Spleen (tissue), 7 donors: ENCODE results near the gene CRMP1.

Source experiments
- POLR2A ChIP-seq, 3 donors: fragments of 450-650 bp; IDR thresholded peaks; one replicate each; pipeline ENCODE4 v1.5.1; 2017; ENCODE audit warnings: antibody characterized with exemption in 3 of 3, mild to moderate bottlenecking in 1 of 3
- TF ChIP-seq, protein P1 (sequence below), 11 experiments: fragments of 200-600 bp in 7 of 11; fragments of 450-650 bp in 4 of 11; sonication (generic) in 4 of 11; IDR thresholded peaks in 8 of 11; conservative IDR thresholded peaks in 3 of 11; 1 replicate in 7 of 11; 2 replicates in 4 of 11; pipeline versions ENCODE4 v1.4.0 to v1.8.0; 2016 to 2021; ENCODE audit warnings: antibody characterized with exemption in 11 of 11, inconsistent platforms in 4 of 11, mild to moderate bottlenecking in 1 of 11
- donor health status: DM: no; HTN: no; CAD: no; lungs with moderate emphysema.
- donor health status: DM: no; HTN: no; CAD: no.
- donor health status: DM: no; HTN: no; CAD: no.

DNA sequence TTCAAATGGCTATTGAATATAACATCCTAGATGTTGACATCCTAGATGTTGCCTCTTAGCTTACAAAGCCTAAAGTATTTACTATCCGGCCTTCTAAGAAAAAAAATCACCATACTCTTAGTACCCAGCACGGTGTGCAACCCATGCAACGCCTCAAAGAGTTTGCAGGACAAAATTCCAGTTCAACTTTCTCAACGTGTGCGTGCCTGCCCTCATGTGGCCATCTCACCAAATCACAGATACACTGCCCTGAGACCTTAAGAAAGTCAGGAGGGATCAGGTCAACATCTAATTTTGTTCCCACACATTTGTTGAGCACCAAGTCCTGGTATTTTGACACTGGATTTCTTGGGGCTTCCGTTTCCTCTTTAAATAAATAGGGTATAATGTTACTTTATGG, 68.3 kb downstream of the CRMP1 start:
- TF ChIP-seq, protein P1, sequence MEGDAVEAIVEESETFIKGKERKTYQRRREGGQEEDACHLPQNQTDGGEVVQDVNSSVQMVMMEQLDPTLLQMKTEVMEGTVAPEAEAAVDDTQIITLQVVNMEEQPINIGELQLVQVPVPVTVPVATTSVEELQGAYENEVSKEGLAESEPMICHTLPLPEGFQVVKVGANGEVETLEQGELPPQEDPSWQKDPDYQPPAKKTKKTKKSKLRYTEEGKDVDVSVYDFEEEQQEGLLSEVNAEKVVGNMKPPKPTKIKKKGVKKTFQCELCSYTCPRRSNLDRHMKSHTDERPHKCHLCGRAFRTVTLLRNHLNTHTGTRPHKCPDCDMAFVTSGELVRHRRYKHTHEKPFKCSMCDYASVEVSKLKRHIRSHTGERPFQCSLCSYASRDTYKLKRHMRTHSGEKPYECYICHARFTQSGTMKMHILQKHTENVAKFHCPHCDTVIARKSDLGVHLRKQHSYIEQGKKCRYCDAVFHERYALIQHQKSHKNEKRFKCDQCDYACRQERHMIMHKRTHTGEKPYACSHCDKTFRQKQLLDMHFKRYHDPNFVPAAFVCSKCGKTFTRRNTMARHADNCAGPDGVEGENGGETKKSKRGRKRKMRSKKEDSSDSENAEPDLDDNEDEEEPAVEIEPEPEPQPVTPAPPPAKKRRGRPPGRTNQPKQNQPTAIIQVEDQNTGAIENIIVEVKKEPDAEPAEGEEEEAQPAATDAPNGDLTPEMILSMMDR (IDR thresholded peaks at IDR 0.05 in 8 of 11, conservative IDR thresholded peaks at IDR 0.05 in 3 of 11) = peak in 4 of 11 experiments; percentile 9 to 46 (median 26)
- no peak for TF ChIP-seq POLR2A (IDR thresholded peaks at IDR 0.05)
